Uterus (tissue), 4 donors: ENCODE measurements around the gene CDC16. TPM values are rescaled to one million over a fixed set of nuclear protein-coding genes. Genes with fewer than 3 reads are reported as not detected.

Source experiments
- DNase-seq, 2 donors: peaks; one replicate each; pipeline ENCODE4 v3.0.0-alpha.2; 2019 to 2020
- H3K27ac ChIP-seq, 2 donors: fragments of 200-600 bp; sonication (generic); 1 replicate in 1 of 2; 2 replicates in 1 of 2; pipeline ENCODE4 v1.5.1; 2016 to 2018
- H3K27me3 ChIP-seq, 2 donors: fragments of 200-600 bp; sonication (generic); one replicate each; pipeline ENCODE4 v1.5.1; 2018 to 2019; ENCODE audit warnings: control low read depth in 1 of 2
- H3K36me3 ChIP-seq, 2 donors: fragments of 200-600 bp; sonication (generic); one replicate each; pipeline ENCODE4 v1.5.1; 2019; ENCODE audit warnings: control low read depth in 1 of 2
- H3K4me1 ChIP-seq, 2 donors: fragments of 200-600 bp; sonication (generic); one replicate each; pipeline ENCODE4 v1.5.1; 2018 to 2019; ENCODE audit warnings: control low read depth in 1 of 2
- H3K4me3 ChIP-seq, 2 donors: fragments of 200-600 bp; sonication (generic); 1 replicate in 1 of 2; 2 replicates in 1 of 2; pipeline ENCODE4 v1.5.1; 2018 to 2019; ENCODE audit warnings: mild to moderate bottlenecking in 1 of 2
- H3K9me3 ChIP-seq, 2 donors: fragments of 200-600 bp; sonication (generic); one replicate each; pipeline ENCODE4 v1.5.1; 2019; ENCODE audit warnings: control low read depth in 1 of 2
- POLR2A ChIP-seq, 2 donors: fragments of 450-650 bp; IDR thresholded peaks; one replicate each; pipeline ENCODE4 v1.6.1; 2016; ENCODE audit warnings: antibody characterized with exemption in 2 of 2, mild to moderate bottlenecking in 1 of 2, moderate library complexity in 1 of 2
- intact Hi-C: fragments of 100-400 bp; cut with DNase I; formaldehyde crosslinking; loops from one replicate; pipeline ENCODE4 v1.15.1; 2023; ENCODE audit warnings: low total_unique reads
- microRNA-seq: library from miRNA; unstranded; fragments of <30 nt; microRNA quantifications from one replicate; pipeline ENCODE4, GENCODE V29; 2016; ENCODE audit warnings: borderline microRNAs expressed, borderline replicate concordance
- small RNA-seq: library from RNA; depleted of rRNA; stranded (forward); fragments of <200 nt; gene quantifications from one replicate; pipeline ENCODE3, GENCODE V24; 2016
- total RNA-seq, 4 donors: library from RNA; depleted of rRNA in 3 of 4; stranded (reverse); fragments of >200 nt in 3 of 4; gene quantifications; one replicate each; pipeline versions ENCODE4 v1.1.0 to v1.2.4, GENCODE V29; 2014 to 2023
- TF ChIP-seq, protein P1 (sequence below), 4 experiments: fragments of 200-600 bp in 2 of 4; fragments of 450-650 bp in 2 of 4; sonication (generic) in 2 of 4; IDR thresholded peaks; one replicate each; pipeline ENCODE4 v1.5.1; 2016 to 2019; ENCODE audit warnings: antibody characterized with exemption in 4 of 4, mild to moderate bottlenecking in 2 of 4, moderate library complexity in 1 of 4
- donor health status: DM: yes; HTN: yes; CAD: no.

The CDC16 gene
- total RNA-seq, 4 donors from 2014 or later = 25.0 to 103 (median 53.5) TPM

DNA sequence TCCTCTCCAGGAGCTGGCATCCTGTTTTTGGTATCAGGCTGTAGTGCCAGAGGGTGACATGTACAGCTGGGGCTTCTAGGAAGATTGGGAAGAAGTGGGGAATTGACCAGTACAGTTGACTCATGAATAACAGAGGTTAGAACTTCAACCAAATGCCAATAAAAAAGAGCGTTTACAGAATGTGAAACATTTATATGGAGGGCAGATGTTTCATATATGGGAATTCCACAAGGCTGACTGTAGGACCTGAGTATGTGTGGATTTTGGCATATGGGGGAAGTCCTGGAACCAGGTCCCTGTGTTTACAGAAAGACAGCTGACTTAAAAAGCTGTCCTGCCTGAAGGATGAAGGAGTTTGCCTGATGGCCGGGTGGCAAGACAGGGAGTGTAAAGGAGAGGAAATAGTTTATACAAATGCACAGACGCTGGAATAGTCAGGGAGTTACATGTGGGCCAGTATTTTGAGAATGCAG is 84.8 kb downstream of the CDC16 start:
- no peak overlapping the region for H3K4me3 ChIP-seq
- H3K36me3 ChIP-seq = no peaks in the 10 kb centered on the region
- TF ChIP-seq, protein P1, sequence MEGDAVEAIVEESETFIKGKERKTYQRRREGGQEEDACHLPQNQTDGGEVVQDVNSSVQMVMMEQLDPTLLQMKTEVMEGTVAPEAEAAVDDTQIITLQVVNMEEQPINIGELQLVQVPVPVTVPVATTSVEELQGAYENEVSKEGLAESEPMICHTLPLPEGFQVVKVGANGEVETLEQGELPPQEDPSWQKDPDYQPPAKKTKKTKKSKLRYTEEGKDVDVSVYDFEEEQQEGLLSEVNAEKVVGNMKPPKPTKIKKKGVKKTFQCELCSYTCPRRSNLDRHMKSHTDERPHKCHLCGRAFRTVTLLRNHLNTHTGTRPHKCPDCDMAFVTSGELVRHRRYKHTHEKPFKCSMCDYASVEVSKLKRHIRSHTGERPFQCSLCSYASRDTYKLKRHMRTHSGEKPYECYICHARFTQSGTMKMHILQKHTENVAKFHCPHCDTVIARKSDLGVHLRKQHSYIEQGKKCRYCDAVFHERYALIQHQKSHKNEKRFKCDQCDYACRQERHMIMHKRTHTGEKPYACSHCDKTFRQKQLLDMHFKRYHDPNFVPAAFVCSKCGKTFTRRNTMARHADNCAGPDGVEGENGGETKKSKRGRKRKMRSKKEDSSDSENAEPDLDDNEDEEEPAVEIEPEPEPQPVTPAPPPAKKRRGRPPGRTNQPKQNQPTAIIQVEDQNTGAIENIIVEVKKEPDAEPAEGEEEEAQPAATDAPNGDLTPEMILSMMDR (IDR thresholded peaks at IDR 0.05) = no peak
- no peak for TF ChIP-seq POLR2A (IDR thresholded peaks at IDR 0.05)
- no peaks in the 10 kb centered on the region for H3K27me3 ChIP-seq
- no peaks in the 10 kb centered on the region for H3K4me1 ChIP-seq
- intact Hi-C loops = no loop called here
- DNase-seq = no peak
- no peaks in the 10 kb centered on the region for H3K9me3 ChIP-seq
- no peak overlapping the region for H3K27ac ChIP-seq

DNA sequence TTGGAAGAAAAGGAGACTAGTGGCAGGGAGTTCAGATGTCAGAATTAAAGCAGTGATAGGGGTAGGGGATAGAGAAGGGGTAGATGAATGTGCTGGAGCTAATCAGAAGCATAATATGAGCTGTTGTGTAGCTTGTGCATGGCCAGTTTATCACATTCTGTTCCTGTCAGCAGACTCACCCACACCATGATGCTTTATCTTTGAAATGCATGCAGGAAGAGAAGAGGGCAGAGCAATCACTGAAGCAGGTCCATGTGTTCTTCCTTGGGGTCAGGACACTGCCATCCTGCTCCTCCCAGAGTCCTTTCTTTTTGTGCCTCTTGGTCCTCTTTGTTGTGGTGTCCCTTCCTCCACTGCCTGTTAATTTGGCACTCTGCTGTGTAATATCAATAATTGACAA is 85.4 kb downstream of the CDC16 start:
- no peak overlapping the region for H3K27ac ChIP-seq

DNA sequence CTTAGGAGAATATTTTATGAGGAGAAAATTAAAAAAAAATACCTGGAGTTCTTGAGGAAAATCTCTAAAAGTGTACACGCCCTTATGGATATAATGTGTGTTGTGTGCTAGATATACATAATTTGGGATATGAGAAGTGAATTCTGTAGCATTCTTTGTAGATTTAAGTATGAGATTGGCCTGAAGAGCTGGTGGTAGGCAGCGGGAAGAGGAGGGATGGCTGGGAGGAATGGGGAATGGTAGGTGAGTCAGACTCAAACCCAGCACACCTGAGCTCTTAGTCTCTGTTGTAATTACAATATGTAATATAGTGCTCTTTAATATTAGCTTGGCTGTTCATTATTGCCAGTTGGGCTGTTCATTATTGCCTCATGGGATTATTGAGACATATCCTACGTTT is 86.6 kb downstream of the CDC16 start:
- intact Hi-C loops = no loop called here
- Histone ChIP-seq H3K27ac (no peak overlapping the region), H3K27me3 (no peaks in the 10 kb centered on the region), H3K36me3 (no peaks in the 10 kb centered on the region), H3K4me1 (no peaks in the 10 kb centered on the region), H3K9me3 (no peaks in the 10 kb centered on the region), H3K4me3 (no peak overlapping the region)
- TF ChIP-seq POLR2A (IDR thresholded peaks at IDR 0.05) = no peak
- TF ChIP-seq, protein P1 (IDR thresholded peaks at IDR 0.05) = no peak
- DNase-seq = no peak

More for the DNA sequence above, 85.4 kb downstream of the CDC16 start:
- Histone ChIP-seq H3K36me3 (no peaks in the 10 kb centered on the region), H3K4me1 (no peaks in the 10 kb centered on the region), H3K4me3 (no peak overlapping the region), H3K9me3 (no peaks in the 10 kb centered on the region), H3K27me3 (no peaks in the 10 kb centered on the region)
- no peak for DNase-seq
- TF ChIP-seq POLR2A (IDR thresholded peaks at IDR 0.05) = no peak
- TF ChIP-seq, protein P1 (IDR thresholded peaks at IDR 0.05) = no peak
- intact Hi-C loops = no loop called here

Small RNA genes within 50 kb of the gene (microRNA-seq; reads per million reads assigned to microRNA genes)
- gene MIR4502 = not detected
- gene MIR548AR = not detected

Small RNA genes within 50 kb of the gene (small RNA-seq; reads per million reads assigned to genes)
- gene MIR4502 (not detected), gene MIR548AR (not detected)

Other genes starting within 250 kb of the CDC16 start
- gene RASA3, start 102.3 kb upstream of the CDC16 start, total RNA-seq = 10 to 100 TPM in 3 of 4 donors, 1 to 10 TPM in 1; 8.5 to 31.6 (median 17.2) TPM
- gene CFAP97D2, start 55.6 kb upstream of the CDC16 start, total RNA-seq = not detected
- gene UPF3A, start 46.7 kb downstream of the CDC16 start, total RNA-seq = 10 to 100 TPM; 15.0 to 74.1 (median 34.9) TPM
- 10 to 100 TPM in 2 of 4 donors, 1 to 10 TPM in 2; 5.9 to 24.7 (median 15.2) TPM for gene CHAMP1, start 79.6 kb downstream of the CDC16 start, total RNA-seq